Spleen (tissue), 11 donors: ENCODE results near the gene MAN1C1. TPM values are rescaled to one million over a fixed set of nuclear protein-coding genes. Genes with fewer than 3 reads are reported as not detected.

Source experiments
- DNase-seq: peaks from one replicate; pipeline ENCODE4 v3.0.0-alpha.2; 2020
- H3K27ac ChIP-seq, 8 donors: fragments of 200-600 bp; sonication (generic) in 7 of 8; 1 replicate in 4 of 8; 2 replicates in 4 of 8; pipeline versions ENCODE4 v1.5.0 to v1.8.0; 2016 to 2021; ENCODE audit warnings: inconsistent platforms in 4 of 8, mild to moderate bottlenecking in 4 of 8, moderate library complexity in 1 of 8
- H3K27me3 ChIP-seq, 7 donors: fragments of 200-600 bp; sonication (generic) in 6 of 7; replicated peaks in 1 of 7; 1 replicate in 4 of 7; 2 replicates in 3 of 7; pipeline versions ENCODE4 v1.5.0 to v1.8.0; 2016 to 2021; ENCODE audit warnings: inconsistent platforms in 3 of 7, mild to moderate bottlenecking in 1 of 7
- H3K36me3 ChIP-seq, 6 donors: fragments of 200-600 bp; sonication (generic) in 5 of 6; 1 replicate in 4 of 6; 2 replicates in 2 of 6; pipeline versions ENCODE4 v1.5.0 to v1.8.0; 2016 to 2021; ENCODE audit warnings: inconsistent platforms in 2 of 6
- H3K4me1 ChIP-seq, 6 donors: fragments of 200-600 bp; sonication (generic) in 5 of 6; 1 replicate in 3 of 6; 2 replicates in 3 of 6; pipeline versions ENCODE4 v1.5.0 to v1.8.0; 2016 to 2021; ENCODE audit warnings: inconsistent platforms in 3 of 6
- H3K4me3 ChIP-seq, 8 donors: fragments of 200-600 bp; sonication (generic) in 7 of 8; 1 replicate in 4 of 8; 2 replicates in 4 of 8; pipeline versions ENCODE4 v1.5.0 to v1.8.0; 2016 to 2021; ENCODE audit warnings: inconsistent platforms in 4 of 8, mild to moderate bottlenecking in 4 of 8, moderate library complexity in 2 of 8
- H3K9me3 ChIP-seq, 8 donors: fragments of 200-600 bp; sonication (generic) in 7 of 8; 1 replicate in 4 of 8; 2 replicates in 4 of 8; pipeline versions ENCODE4 v1.5.0 to v1.8.0; 2016 to 2021; ENCODE audit warnings: inconsistent platforms in 4 of 8
- POLR2A ChIP-seq, 3 donors: fragments of 450-650 bp; IDR thresholded peaks; one replicate each; pipeline ENCODE4 v1.5.1; 2017; ENCODE audit warnings: antibody characterized with exemption in 3 of 3, mild to moderate bottlenecking in 1 of 3
- POLR2AphosphoS5 ChIP-seq, 3 donors: sonication (generic); formaldehyde crosslinking; IDR thresholded peaks; one replicate each; pipeline ENCODE4 v1.5.1; 2017; ENCODE audit warnings: antibody characterized with exemption in 3 of 3
- WGBS, 5 donors: extraction: QIAGEN DNeasy Blood & Tissue Kit in 3 of 5; methylation state at CpG; one replicate each; pipeline versions ENCODE4 v1.1.5 to v1.1.7; 2013 to 2018; 5-methylcytosine and 5-hydroxymethylcytosine counted together
- intact Hi-C: fragments of 100-400 bp; cut with DNase I; formaldehyde crosslinking; loops from one replicate; pipeline ENCODE4 v1.15.0; 2023; ENCODE audit warnings: low total_unique reads
- polyA plus RNA-seq, 3 donors: library from polyadenylated mRNA; stranded (reverse); fragments of 200-250 nt; gene quantifications; one replicate each; pipeline ENCODE4 v1.2.1, GENCODE V29; 2013
- total RNA-seq, 7 donors: library from RNA; depleted of rRNA in 3 of 7; stranded (reverse); fragments of >200 nt in 3 of 7; fragmentation: NEBNext Ultra II Directional in 4 of 7; extraction: Animal tissue kit (Norgen Biotek cat#: 25700) in 4 of 7; gene quantifications; one replicate each; pipeline versions ENCODE4 v1.1.0 to v1.2.1, GENCODE V29; 2016 to 2021
- TF ChIP-seq, protein P1 (sequence below), 11 experiments: fragments of 200-600 bp in 7 of 11; fragments of 450-650 bp in 4 of 11; sonication (generic) in 4 of 11; IDR thresholded peaks in 8 of 11; conservative IDR thresholded peaks in 3 of 11; 1 replicate in 7 of 11; 2 replicates in 4 of 11; pipeline versions ENCODE4 v1.4.0 to v1.8.0; 2016 to 2021; ENCODE audit warnings: antibody characterized with exemption in 11 of 11, inconsistent platforms in 4 of 11, mild to moderate bottlenecking in 1 of 11
- donor health status: healthy with polysubstance abuse.
- donor health status: DM: no; HTN: no; CAD: no; lungs with moderate emphysema.
- donor health status: DM: no; HTN: no; CAD: no.
- donor health status: Bipolar disorder and iron deficiency.
- donor health status: healthy.
- donor health status: DM: no; HTN: no; CAD: no.
- donor health status: DM: yes; HTN: yes; CAD: no.

MAN1C1 gene
- total and polyA plus RNA-seq, 10 donors, result 4.6 to 54.3 (median 41.1) TPM

DNA sequence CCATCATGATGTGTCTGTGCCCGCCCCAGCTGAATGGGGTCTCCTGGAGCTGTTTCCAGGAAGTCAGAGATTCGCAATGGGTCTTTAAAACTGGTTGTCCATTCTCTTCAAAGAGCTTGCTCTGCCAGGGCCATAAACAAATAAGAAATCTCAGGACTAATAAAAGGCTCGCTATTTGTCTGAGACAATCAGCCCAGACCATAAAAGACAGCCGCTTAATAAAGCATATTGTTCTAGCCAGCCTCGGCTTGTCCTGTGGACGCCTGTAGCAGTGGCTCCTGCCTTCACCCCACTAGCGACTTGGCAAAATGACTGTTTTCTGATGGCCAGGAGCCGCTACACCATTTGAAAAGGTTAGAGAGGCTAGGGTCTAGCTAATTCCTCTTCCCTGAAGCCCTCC, 162.8 kb downstream of the MAN1C1 start:
- Histone ChIP-seq H3K4me3 (no peak overlapping the region), H3K27ac (no peak overlapping the region), H3K4me1 (peaks cover 8 to 18% (median 13%) of the 10 kb centered on the region in 6 donors), H3K9me3 (no peaks in the 10 kb centered on the region), H3K36me3 (peaks cover 0 to 78% (median 8%) of the 10 kb centered on the region in 6 donors), H3K27me3 (no peaks in the 10 kb centered on the region)
- WGBS, 5 donors, result 89 to 96% (median 94%) methylated on average over 8 of the region's 8 CpGs
- no peak for DNase-seq
- intact Hi-C loops, result no loop called here
- TF ChIP-seq POLR2A (IDR thresholded peaks at IDR 0.05), result no peak

DNA sequence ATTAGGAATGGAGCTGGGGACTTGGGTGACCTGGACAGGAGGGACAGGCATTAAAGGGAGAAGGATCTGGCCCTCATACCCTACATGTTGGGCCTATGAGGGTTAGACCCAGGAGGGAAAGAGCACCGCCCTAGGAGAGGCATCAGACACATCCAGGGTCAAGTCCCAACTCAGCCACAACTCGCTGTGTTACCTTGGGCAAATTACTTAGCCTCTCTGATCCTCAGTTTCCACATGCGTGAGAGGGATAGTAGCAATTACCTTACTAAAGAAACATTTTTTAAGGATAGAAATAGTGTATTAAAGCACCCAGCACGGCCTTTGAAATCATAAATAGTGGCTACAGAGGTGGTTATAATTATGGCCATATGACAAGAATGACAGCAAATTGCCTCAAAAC, 163.3 kb downstream of the MAN1C1 start:
- Histone ChIP-seq H3K27me3 (no peaks in the 10 kb centered on the region), H3K9me3 (no peaks in the 10 kb centered on the region), H3K4me3 (no peak overlapping the region), H3K27ac (no peak overlapping the region), H3K4me1 (peaks cover 3 to 13% (median 10%) of the 10 kb centered on the region in 6 donors), H3K36me3 (peaks cover 0 to 83% (median 8%) of the 10 kb centered on the region in 6 donors)
- WGBS, 5 donors, result 91 to 97% (median 93%) methylated on average over 4 of the region's 4 CpGs
- intact Hi-C loops, result no loop called here
- no peak for DNase-seq
- TF ChIP-seq POLR2AphosphoS5 (IDR thresholded peaks at IDR 0.05), result no peak
- TF ChIP-seq POLR2A (IDR thresholded peaks at IDR 0.05), result no peak
- TF ChIP-seq, protein P1, sequence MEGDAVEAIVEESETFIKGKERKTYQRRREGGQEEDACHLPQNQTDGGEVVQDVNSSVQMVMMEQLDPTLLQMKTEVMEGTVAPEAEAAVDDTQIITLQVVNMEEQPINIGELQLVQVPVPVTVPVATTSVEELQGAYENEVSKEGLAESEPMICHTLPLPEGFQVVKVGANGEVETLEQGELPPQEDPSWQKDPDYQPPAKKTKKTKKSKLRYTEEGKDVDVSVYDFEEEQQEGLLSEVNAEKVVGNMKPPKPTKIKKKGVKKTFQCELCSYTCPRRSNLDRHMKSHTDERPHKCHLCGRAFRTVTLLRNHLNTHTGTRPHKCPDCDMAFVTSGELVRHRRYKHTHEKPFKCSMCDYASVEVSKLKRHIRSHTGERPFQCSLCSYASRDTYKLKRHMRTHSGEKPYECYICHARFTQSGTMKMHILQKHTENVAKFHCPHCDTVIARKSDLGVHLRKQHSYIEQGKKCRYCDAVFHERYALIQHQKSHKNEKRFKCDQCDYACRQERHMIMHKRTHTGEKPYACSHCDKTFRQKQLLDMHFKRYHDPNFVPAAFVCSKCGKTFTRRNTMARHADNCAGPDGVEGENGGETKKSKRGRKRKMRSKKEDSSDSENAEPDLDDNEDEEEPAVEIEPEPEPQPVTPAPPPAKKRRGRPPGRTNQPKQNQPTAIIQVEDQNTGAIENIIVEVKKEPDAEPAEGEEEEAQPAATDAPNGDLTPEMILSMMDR (IDR thresholded peaks at IDR 0.05 in 8 of 11, conservative IDR thresholded peaks at IDR 0.05 in 3 of 11), result no peak

DNA sequence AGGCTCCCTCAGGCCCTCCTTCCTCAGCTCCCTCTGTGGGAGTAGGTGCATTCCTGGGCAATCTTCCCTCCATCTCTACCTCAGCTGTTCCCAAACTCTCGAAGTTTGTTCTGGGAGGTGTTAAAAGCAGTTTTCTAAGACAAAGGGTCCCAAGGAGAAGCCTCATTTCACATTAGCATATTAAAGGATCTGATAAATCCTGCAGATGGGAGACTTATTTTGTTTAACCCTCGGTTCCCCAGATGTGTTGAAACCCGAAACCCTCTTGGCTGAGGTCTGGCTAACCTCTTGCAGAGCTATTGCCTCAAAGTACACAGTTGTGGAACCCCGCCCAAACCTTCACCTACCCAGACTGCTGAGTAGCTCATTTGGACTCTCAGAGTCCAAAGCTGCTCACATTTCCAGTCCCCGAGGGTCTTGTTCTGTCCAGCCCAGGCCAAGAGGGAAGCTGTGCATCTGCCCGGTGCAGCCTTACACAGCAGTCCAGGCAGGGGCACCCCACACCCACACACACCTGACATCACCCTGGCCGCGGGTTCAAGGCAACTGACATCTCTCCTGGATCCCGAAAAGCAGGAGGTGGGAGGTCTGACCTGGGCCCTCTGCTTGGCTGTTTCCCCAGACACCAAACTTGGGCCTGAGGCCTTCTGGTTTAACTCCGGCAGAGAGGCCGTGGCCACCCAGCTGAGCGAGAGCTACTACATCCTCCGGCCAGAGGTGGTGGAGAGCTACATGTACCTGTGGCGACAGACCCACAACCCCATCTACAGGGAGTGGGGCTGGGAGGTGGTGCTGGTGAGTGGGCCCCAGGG, 163.9 kb downstream of the MAN1C1 start:
- peaks cover 0 to 10% (median 3%) of the 10 kb centered on the region in 6 donors for H3K4me1 ChIP-seq
- no peak for DNase-seq
- 86 to 94% (median 91%) methylated on average over 3 to 14 of the region's 14 CpGs for WGBS, 5 donors
- intact Hi-C loops, result no loop called here
- H3K4me3 ChIP-seq, result no peak overlapping the region
- peaks cover 0 to 89% (median 8%) of the 10 kb centered on the region in 6 donors for H3K36me3 ChIP-seq
- TF ChIP-seq, protein P1 (IDR thresholded peaks at IDR 0.05 in 8 of 11, conservative IDR thresholded peaks at IDR 0.05 in 3 of 11), result no peak
- TF ChIP-seq POLR2A (IDR thresholded peaks at IDR 0.05), result no peak
- no peak for TF ChIP-seq POLR2AphosphoS5 (IDR thresholded peaks at IDR 0.05)
- no peak overlapping the region for H3K27ac ChIP-seq
- H3K9me3 ChIP-seq, result no peaks in the 10 kb centered on the region
- no peaks in the 10 kb centered on the region for H3K27me3 ChIP-seq

DNA sequence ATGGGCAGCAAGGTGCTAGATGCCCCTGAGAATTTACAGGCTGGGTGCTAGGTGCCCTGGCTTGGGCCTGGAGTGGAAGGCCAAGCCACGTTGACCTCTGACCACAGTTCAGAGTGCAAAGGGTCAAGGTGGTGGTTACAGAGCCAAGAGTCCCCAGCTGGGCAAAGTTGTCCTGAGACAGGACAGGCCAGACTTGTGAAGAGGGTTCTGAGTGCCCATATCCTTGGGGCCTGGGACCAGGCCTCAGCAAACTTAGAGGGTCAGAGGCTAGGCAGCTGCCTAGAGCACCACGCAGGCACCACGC, 164.5 kb downstream of the MAN1C1 start:
- 87 to 100% (median 98%) methylated on average over 2 to 3 of the region's 3 CpGs for WGBS, 5 donors
- H3K27me3 ChIP-seq, result no peaks in the 10 kb centered on the region
- peaks cover 0 to 86% (median 8%) of the 10 kb centered on the region in 6 donors for H3K36me3 ChIP-seq
- H3K27ac ChIP-seq, result no peak overlapping the region
- TF ChIP-seq, protein P1 (IDR thresholded peaks at IDR 0.05 in 8 of 11, conservative IDR thresholded peaks at IDR 0.05 in 3 of 11), result no peak
- TF ChIP-seq POLR2AphosphoS5 (IDR thresholded peaks at IDR 0.05), result no peak
- no peak for TF ChIP-seq POLR2A (IDR thresholded peaks at IDR 0.05)
- H3K4me3 ChIP-seq, result no peak overlapping the region
- peaks cover 0 to 5% (median 0%) of the 10 kb centered on the region in 6 donors for H3K4me1 ChIP-seq
- no peak for DNase-seq
- H3K9me3 ChIP-seq, result no peaks in the 10 kb centered on the region
- intact Hi-C loops, result no loop called here
